SH-SY5Y (cell line): Measurements from ENCODE around the gene EMP1.

ENCODE experiments used
- GATA2 ChIP-seq: IDR thresholded peaks from 2 replicates; pipeline ENCODE4 v1.6.1; 2011; ENCODE audit warnings: mild to moderate bottlenecking, low read depth, low read length
- GATA3 ChIP-seq: IDR thresholded peaks from 2 replicates; pipeline ENCODE4 v1.6.1; 2011; ENCODE audit warnings: low read depth, mild to moderate bottlenecking, low read length, moderate library complexity

DNA sequence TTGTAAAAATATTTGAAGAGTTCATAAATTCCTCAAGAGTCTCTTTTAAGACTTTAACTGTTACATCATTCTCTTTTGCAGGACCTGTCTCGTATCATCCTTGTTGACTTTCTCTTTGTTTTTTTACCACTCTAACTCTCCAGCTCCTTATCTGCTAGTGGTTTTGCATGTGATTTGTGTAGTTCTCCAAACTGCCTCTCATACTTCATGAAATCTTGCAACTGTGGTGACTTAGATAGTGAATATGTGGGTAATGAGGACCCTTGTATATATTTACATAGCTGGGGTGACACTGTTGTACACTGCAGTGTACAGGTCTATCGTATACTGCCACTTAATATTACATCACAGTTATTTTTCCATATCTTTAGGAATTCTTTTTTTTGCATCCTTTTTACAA lies 40.2 kb upstream of the EMP1 start:
- TF ChIP-seq GATA2 (no peak), GATA3 (no peak)
